DMS 273 (cell line): Measurements from ENCODE around the gene IGFL4.
A peak's percentile ranks its signal among the peaks of the same experiment; 100 is the strongest.

Experiments
- DNase-seq: peaks from one replicate; lab custom pipeline; 2025; ENCODE audit not compliant: unreplicated experiment; lab: John Stamatoyannopoulos, UW

The IGFL4 gene

DNA sequence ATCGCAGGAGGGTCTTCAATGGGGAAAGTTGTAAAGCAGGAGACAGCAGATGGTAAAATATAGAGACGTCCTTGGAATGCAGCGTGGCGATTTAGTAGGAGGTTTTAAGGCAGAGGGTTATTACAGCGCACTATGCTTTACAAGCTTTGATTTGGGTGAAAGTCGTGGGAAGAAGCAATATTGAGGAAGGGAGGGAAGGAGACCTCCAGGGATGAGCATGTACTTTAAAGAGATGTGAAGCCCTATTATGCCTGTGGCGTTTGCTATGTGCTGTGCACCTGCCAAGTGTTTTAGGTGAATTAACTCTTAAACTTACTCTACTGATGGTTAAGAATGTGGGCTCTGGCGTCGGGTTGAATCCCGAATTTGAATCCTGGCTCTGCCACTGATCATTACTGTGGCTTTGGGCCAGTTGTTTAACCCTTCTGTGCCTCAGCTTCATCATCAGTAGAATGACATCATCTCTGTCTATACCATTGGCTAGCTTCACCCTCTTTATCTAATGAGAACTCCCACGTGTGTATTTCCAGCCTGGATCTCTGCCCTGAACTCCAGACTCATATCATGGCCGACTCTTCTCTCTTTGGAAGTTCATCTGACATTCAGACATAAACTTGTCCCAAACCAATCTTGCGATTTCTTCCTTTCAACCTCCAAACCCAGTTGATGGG is 45.0 kb downstream of the IGFL4 start:
- peak; percentile 63 for DNase-seq

DNA sequence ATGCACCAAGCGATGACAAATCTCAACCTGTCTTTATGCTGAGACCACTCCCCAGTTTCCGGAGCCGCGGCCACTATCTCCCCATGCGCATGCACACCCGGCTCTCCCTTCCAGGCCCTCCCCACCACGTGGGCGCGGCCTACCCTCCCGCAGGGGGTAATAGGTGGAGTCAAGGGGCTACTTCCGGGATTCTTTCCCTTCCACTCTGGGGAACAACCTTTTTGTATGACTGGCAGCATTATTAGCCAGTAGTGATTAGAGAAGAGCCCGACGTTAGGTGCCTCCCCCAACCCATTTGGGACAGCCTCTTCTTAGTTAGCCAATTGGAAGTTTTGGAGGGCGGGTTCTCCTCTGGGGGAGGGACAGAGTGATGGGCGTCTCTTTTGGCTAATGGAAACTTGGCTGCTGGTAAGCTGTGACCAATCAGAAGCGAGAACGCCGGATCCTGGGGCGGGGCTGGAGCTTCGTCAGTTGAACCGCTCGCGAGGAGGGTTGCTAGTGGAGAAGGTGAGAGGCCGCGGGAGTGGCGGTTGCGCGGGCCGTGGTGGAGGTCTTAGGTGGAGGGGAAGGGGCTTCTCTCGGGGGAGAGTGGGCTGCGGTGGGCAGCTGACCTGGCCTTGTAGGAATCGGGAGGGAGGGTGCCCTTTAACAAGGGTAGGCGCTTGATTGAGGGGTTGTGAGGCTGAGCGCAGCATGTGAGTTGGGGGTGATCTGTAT is 45.6 kb downstream of the IGFL4 start, which contains the start of gene CCDC61:
Gene CCDC61, plus strand, starts transcription at position 470 of the 717 bp plus-strand sequence. CDS start 7,552 bp downstream, outside the sequence.
- DNase-seq, result peak; percentile 100

DNA sequence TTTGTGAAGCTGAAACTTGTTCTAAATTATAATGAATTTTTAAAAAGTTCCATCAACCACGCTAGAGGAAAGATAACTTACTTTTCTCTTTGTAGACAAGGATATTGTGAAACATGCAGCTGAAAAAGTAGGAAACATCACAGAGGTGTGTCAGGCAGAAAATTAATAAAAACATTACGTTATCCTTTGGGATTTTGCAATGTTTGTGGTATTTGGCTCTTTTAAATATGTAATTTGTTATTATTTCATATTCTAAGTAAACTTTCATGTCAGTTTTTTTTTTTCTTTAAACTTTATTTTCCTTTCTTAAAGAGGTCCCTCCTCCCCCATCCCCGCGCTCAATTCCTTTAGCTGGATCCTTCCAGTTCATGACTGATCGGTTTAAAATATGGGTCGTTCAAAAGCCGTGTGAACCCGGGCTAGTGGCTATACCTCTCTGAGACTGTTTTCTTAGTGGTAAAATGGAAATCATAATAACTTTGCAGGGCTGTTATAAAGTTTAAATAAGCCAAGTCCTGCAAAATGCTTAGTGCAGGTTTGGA is 46.3 kb downstream of the IGFL4 start:
- no peak for DNase-seq

DNA sequence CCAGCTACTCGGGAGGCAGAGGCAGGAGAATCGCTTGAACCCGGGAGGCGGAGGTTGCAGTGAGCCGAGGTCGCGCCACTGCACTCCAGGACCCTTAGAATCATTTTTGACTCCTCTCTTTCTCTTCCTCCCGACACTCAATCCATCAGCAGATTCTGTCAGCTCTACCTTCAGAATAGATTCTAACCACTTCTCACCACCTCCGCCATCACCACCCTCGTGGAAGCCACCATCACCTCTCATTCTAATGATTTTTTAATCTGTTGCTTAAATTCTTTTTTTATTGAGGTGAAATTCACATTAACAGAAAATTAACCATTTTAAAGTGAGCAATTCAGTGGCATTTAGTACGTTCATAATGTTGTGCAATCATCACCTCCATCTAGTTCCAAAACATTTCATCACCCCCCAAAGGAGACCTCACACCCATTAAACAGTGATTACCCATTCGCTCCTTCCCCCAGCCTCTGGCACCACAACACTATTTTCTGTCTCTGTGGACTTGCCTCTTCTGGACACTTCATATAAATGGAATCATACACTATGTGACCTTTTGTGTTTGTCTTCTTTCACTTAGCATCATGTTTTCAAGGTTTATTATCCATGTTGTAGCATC is 50.6 kb downstream of the IGFL4 start:
- no peak for DNase-seq
